ENCODE results near the gene ZNF217. TPM values are rescaled to one million over a fixed set of nuclear protein-coding genes. Genes with fewer than 3 reads are reported as not detected.
"Not testable (repeated sequence)": the region's sequence is repeated elsewhere in the genome, so short reads cannot be mapped to it uniquely, and the experiment has no call there.

The ZNF217 gene
- total RNA-seq, 1 donor from 2014 or later: 8.9 TPM

DNA sequence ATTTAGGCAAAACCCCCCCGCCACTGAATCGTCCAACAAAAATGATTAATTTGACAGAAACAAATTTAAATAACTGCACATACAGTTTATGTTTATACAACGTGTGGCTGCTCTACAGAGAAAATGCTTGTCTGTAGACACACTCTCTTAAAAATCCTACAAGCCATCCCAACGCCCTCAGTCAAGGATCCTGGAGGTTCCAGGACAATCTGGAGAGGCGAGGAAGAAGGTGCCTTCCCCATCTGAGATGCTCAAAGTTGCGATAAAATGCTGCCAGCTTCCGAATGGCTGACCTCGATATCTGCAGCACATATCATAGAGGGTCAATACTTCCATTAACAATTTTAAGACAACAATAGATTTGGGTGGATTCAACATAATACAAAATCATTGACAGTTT is 25.3 kb downstream of the ZNF217 start:
- no peak overlapping the region for H3K27ac ChIP-seq
- H3K4me1 ChIP-seq: no peaks in the 10 kb centered on the region
- no peak overlapping the region for H3K4me3 ChIP-seq
- no peak for DNase-seq (ENCODE audit: low spot score in 2 of 2)
- TF ChIP-seq, protein P1, sequence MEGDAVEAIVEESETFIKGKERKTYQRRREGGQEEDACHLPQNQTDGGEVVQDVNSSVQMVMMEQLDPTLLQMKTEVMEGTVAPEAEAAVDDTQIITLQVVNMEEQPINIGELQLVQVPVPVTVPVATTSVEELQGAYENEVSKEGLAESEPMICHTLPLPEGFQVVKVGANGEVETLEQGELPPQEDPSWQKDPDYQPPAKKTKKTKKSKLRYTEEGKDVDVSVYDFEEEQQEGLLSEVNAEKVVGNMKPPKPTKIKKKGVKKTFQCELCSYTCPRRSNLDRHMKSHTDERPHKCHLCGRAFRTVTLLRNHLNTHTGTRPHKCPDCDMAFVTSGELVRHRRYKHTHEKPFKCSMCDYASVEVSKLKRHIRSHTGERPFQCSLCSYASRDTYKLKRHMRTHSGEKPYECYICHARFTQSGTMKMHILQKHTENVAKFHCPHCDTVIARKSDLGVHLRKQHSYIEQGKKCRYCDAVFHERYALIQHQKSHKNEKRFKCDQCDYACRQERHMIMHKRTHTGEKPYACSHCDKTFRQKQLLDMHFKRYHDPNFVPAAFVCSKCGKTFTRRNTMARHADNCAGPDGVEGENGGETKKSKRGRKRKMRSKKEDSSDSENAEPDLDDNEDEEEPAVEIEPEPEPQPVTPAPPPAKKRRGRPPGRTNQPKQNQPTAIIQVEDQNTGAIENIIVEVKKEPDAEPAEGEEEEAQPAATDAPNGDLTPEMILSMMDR (IDR thresholded peaks at IDR 0.05): no peak
- no peaks in the 10 kb centered on the region for H3K27me3 ChIP-seq
- peaks cover 20 to 73% of the 10 kb centered on the region in 2 donors for H3K36me3 ChIP-seq
- intact Hi-C loops (cut with DNase I): no loop called here
- no peaks in the 10 kb centered on the region for H3K9me3 ChIP-seq

DNA sequence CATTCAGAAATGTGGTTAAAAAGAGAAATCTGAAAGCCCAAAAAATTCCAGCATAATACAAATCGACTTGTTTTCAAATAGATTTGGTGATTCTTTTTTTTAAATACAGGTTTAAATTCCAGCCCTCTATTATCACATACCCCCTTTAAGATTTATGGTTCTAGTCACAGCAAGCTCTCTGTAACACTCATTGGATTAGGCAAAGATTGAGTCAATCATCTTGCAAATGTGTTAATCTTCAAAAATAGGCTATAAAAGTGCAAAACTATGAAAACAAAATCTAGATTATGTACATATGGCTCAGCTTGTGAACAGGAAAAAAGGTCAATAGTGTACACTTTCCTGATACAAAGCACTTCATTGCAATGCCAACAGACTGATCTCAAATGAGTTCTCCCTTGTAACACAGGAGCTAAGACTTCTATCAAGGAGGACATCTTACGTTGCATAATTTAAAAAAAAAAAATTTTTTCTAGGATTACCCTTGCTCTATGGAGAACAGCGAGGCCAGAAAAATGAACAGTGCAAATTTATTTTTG is 26.2 kb downstream of the ZNF217 start:
- no peaks in the 10 kb centered on the region for H3K9me3 ChIP-seq
- no peak overlapping the region for H3K27ac ChIP-seq
- no peak overlapping the region for H3K4me3 ChIP-seq
- intact Hi-C loops (cut with DNase I): no loop called here
- no peaks in the 10 kb centered on the region for H3K27me3 ChIP-seq
- no peak for DNase-seq (ENCODE audit: low spot score in 2 of 2)
- H3K36me3 ChIP-seq: peaks cover 19 to 64% of the 10 kb centered on the region in 2 donors
- TF ChIP-seq, protein P1 (IDR thresholded peaks at IDR 0.05): no peak
- H3K4me1 ChIP-seq: no peaks in the 10 kb centered on the region

DNA sequence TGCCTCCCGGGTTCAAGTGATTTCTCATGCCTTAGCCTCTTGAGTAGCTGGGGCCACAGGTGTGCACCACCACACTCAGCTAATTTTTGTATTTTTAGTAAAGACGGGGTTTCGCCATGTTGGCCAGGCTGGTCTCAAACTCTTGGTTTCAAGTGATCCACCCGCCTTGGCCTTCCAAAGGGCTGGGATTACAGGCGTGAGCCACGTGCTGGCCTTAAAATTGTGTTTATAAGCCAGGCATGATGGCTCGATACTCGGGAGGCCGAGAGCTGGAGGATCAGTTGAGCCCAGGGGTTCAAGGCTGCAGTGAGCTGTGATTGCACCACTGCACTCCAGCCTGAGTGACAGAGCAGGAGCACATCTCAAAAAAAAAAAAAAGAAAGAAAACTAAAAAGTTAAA is 27.0 kb downstream of the ZNF217 start:
- intact Hi-C loops (cut with DNase I); DNase-seq (ENCODE audit: low spot score in 2 of 2); H3K4me1 ChIP-seq; H3K27me3 ChIP-seq; H3K4me3 ChIP-seq; H3K9me3 ChIP-seq; H3K27ac ChIP-seq: not testable (repeated sequence)
- peaks cover 19 to 55% of the 10 kb centered on the region in 2 donors for H3K36me3 ChIP-seq

DNA sequence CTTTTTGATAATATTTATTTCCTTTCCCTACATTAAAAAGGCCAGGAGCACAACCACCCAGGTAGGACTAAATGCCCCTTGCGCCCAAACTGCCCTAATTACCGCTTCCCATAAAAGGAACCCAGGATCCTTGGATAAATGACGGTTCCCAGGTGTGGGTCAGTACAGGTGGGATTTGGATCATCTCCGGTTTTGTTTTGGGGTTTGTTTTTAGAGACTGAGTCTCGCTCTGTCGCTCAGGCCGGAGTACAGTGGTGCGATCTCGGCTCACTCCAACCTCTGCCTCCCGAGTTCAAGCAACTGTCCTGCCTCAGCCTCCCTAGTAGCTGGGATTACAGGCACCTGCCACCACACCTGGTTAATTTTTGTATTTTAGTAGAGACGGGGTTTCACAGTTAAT is 28.4 kb downstream of the ZNF217 start:
- H3K36me3 ChIP-seq: peaks cover 11 to 42% of the 10 kb centered on the region in 2 donors
- intact Hi-C loops (cut with DNase I): no loop called here
- DNase-seq (ENCODE audit: low spot score in 2 of 2): no peak

DNA sequence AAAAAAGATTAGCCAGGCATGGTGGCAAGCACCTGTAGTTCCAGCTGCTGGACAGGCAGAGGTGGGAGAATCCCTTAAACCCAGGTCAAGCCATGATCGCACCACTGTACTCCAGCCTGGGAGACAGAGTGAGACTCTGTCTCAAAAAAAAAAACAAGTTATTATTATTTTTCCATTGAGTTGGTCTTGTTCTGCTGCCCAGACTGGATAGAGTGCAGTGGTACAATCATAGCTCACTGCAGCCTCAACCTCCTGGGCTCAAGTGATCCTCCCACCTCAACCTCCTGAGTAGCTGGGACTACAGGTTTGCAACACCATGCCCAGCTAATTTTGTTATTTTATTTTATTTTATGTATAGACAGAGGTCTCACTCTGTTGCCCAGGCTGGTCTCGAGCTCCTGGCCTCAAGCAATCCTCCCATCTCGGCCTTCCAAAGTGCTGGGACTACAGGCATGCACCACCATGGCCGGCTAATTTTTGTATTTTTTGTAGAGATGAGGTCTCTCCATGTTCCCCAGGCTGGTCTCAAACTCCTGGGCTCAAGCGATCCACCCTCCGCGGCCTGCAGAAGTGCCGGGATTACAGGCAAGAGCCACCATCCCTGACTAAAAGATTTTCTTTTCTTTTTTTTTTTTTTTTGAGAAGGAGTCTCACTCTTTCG is 31.4 kb downstream of the ZNF217 start:
- not testable (repeated sequence) for DNase-seq (ENCODE audit: low spot score in 2 of 2); H3K27ac ChIP-seq

More for the DNA sequence above, 28.4 kb downstream of the ZNF217 start:
- H3K4me3 ChIP-seq: no peak overlapping the region
- H3K27ac ChIP-seq: no peak overlapping the region
- TF ChIP-seq, protein P1 (IDR thresholded peaks at IDR 0.05): no peak
- H3K9me3 ChIP-seq: no peaks in the 10 kb centered on the region
- no peaks in the 10 kb centered on the region for H3K27me3 ChIP-seq
- no peaks in the 10 kb centered on the region for H3K4me1 ChIP-seq

DNA sequence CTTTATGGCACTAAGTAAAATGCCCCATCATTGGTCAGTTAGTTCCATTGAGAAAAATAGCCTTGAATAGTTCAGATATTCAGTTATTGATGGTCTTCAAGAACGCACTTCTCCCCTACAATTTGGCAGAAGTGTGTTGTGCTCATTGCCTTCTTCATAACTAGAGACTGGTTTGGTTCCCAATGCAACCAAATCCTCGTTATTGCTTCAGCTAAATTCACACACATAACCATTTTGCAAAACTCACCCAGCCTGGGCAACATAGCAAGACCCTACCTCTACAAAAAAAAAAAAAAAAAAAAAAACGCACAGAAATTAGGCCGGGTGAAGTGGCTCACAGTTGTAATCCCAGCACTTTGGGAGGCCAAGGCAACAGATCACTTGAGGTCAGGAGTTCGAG is 32.1 kb downstream of the ZNF217 start:
- peaks cover 3 to 18% of the 10 kb centered on the region in 2 donors for H3K36me3 ChIP-seq
- no peak for DNase-seq (ENCODE audit: low spot score in 2 of 2)
- TF ChIP-seq, protein P1 (IDR thresholded peaks at IDR 0.05): no peak
- intact Hi-C loops (cut with DNase I): no loop called here
- no peaks in the 10 kb centered on the region for H3K4me1 ChIP-seq
- no peaks in the 10 kb centered on the region for H3K9me3 ChIP-seq
- no peak overlapping the region for H3K27ac ChIP-seq
- H3K27me3 ChIP-seq: no peaks in the 10 kb centered on the region
- no peak overlapping the region for H3K4me3 ChIP-seq

More for the DNA sequence above, 31.4 kb downstream of the ZNF217 start:
- peaks cover 3 to 21% of the 10 kb centered on the region in 2 donors for H3K36me3 ChIP-seq
- H3K4me3 ChIP-seq; H3K4me1 ChIP-seq; intact Hi-C loops (cut with DNase I); H3K9me3 ChIP-seq; H3K27me3 ChIP-seq: not testable (repeated sequence)
